ENCODE data around the gene DNHD1. TPM values are rescaled to one million over a fixed set of nuclear protein-coding genes. Genes with fewer than 3 reads are reported as not detected.

Gene DNHD1
- total RNA-seq, 1 donor, result 8.2 TPM

GRCh38 chr11:6547177-6547576 lies 50.1 kb downstream of the DNHD1 start:
- DNase-seq (ENCODE audit: low read depth), result no peak
- no peak overlapping the region for H3K4me3 ChIP-seq (ENCODE audit: low read depth, low read length)
- TF ChIP-seq CTCF (IDR thresholded peaks at IDR 0.05; ENCODE audit: insufficient read depth, low read length), result no peak

GRCh38 chr11:6548121-6548520 lies 51.0 kb downstream of the DNHD1 start:
- no peak overlapping the region for H3K4me3 ChIP-seq (ENCODE audit: low read depth, low read length)
- no peak for DNase-seq (ENCODE audit: low read depth)
- TF ChIP-seq CTCF (IDR thresholded peaks at IDR 0.05; ENCODE audit: insufficient read depth, low read length), result no peak

DNA sequence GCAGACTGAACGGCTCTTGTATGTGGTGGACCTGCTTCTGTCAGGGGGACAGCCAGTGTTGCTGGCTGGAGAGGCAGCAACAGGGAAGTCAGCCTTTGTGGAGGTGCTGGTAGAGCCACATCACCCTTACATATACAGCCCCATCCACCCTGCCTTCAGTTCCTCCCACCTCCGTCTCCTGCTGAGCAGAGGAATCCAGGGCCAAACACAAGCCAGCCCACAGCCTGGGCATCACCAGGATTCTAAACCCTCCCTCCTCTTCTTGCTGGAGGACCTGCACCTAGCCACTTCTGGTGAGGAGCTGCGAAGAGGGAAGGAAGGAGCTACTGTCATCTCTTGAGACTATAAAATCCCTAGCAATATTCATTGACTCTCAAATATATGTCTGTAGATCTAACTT lies 51.6 kb downstream of the DNHD1 start:
- no peak for DNase-seq (ENCODE audit: low read depth)
- H3K4me3 ChIP-seq (ENCODE audit: low read depth, low read length), result no peak overlapping the region
- TF ChIP-seq CTCF (IDR thresholded peaks at IDR 0.05; ENCODE audit: insufficient read depth, low read length), result no peak

DNA sequence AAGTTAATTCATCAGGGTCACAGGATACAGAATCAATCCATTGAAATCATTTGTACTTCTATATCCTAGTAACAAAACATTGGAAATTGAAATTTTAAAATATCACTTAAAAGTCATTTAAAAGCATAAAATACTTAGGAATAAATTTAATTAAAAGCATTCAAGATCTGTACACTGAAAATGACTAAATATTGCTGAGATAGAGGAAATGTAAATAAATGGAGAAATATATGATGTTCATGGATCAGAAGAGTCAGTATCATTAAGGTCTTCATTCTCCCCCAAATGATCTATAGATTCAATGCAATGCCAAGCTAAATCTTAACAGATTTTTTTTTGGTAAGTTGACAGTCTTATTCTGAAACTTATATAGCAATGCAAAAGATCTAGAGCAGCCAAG lies 56.6 kb downstream of the DNHD1 start:
- no peak for DNase-seq (ENCODE audit: low read depth)
- no peak for TF ChIP-seq CTCF (IDR thresholded peaks at IDR 0.05; ENCODE audit: insufficient read depth, low read length)
- no peak overlapping the region for H3K4me3 ChIP-seq (ENCODE audit: low read depth, low read length)

DNA sequence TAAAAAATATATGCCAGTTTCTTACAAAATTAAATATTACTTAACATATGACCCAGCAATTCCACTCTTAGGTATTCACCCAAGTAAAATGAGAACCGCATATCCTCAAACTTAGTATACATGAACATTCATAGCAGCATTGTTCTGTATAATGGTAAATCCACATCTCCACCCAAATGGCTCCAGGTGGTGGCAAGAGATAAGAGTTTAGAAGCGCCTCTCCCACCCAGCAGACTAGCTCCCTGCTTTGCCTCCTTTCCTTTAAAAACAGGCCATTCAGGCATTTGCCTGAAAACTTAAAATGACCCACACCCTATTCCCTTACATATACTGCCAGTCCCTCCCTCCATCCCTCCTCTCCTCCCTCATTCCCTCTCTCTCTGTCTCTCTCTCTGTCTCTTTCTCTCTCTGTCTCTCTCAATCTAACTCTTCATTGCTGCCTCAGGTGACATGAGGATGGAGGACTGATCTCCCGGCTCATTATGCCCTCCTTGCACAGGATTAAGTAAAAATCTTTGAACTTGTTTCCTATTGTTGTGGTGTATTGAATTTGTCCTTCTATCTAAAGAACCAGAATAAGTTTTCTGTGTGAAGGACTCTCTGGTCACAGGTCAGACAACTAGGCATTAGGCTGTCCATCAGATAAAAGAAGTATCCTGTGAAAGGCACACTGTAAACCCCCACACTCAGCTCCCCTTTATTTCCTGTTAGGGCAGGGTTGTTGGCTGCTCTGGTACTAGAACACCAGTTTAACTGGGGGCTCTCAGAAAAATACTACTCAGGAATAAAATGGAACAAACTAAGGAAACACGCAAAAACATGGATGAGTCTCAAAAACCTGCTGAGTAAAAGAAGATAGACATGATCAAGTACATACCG lies 58.0 kb downstream of the DNHD1 start:
- no peak for DNase-seq (ENCODE audit: low read depth)
- H3K4me3 ChIP-seq (ENCODE audit: low read depth, low read length), result no peak overlapping the region
- TF ChIP-seq CTCF (IDR thresholded peaks at IDR 0.05; ENCODE audit: insufficient read depth, low read length), result no peak

- TF ChIP-seq CTCF (IDR thresholded peaks at IDR 0.05; ENCODE audit: insufficient read depth, low read length), result no peak
- H3K4me3 ChIP-seq (ENCODE audit: low read depth, low read length), result no peak overlapping the region
- no peak for DNase-seq (ENCODE audit: low read depth)
These were observed 59.3 kb downstream of the DNHD1 start for GRCh38 chr11:6556139-6556949.

All from fibroblast of the aortic adventitia (primary cell).